MG63 (cell line): ENCODE data around the gene ATP5MK. TPM values are rescaled to one million over a fixed set of nuclear protein-coding genes. Genes with fewer than 3 reads are reported as not detected.
"Not testable (repeated sequence)": the region's sequence is repeated elsewhere in the genome, so short reads cannot be mapped to it uniquely, and the experiment has no call there.

ENCODE experiments used
- DNase-seq: peaks from one replicate; pipeline ENCODE4 v3.0.0-alpha.2; 2020
- H3K27me3 ChIP-seq: fragments of 250-450 bp; sonication (Bioruptor Pico); 2 replicates; pipeline ENCODE4 v1.5.1; 2020; ENCODE audit warnings: mild to moderate bottlenecking, moderate library complexity
- H3K36me3 ChIP-seq: fragments of 250-450 bp; sonication (Bioruptor Pico); 2 replicates; pipeline ENCODE4 v1.5.1; 2020; ENCODE audit warnings: mild to moderate bottlenecking, moderate library complexity
- H3K4me3 ChIP-seq: fragments of 250-450 bp; sonication (Bioruptor Pico); 2 replicates; pipeline ENCODE4 v1.5.1; 2020; ENCODE audit warnings: mild to moderate bottlenecking, moderate library complexity
- H3K9me3 ChIP-seq: fragments of 250-450 bp; sonication (Bioruptor Pico); 2 replicates; pipeline ENCODE4 v1.5.1; 2020; ENCODE audit warnings: mild to moderate bottlenecking, moderate library complexity
- total RNA-seq: library from RNA; depleted of rRNA; stranded (reverse); fragments of >200 nt; shearing (Covaris generic); gene quantifications from 2 replicates; pipeline ENCODE4 v1.2.3, GENCODE V29; 2014; ENCODE audit warnings: low replicate concordance

The ATP5MK gene
- total RNA-seq, 1 experiment from 2014 or later, result 342 TPM

GRCh38 chr10:103417148-103417469 lies 20.8 kb upstream of the ATP5MK start:
- peaks cover 80% of the 10 kb centered on the region for H3K36me3 ChIP-seq
- H3K27me3 ChIP-seq, DNase-seq, H3K4me3 ChIP-seq, H3K9me3 ChIP-seq: not testable (repeated sequence)

GRCh38 chr10:103416436-103417147 lies 20.3 kb upstream of the ATP5MK start:
- no peaks in the 10 kb centered on the region for H3K9me3 ChIP-seq

GRCh38 chr10:103415581-103415980 lies 19.3 kb upstream of the ATP5MK start:
- peaks cover 87% of the 10 kb centered on the region for H3K36me3 ChIP-seq

More at GRCh38 chr10:103416436-103417147, 20.3 kb upstream of the ATP5MK start:
- Histone ChIP-seq H3K27me3 (no peaks in the 10 kb centered on the region), H3K4me3 (no peak overlapping the region), H3K36me3 (peaks cover 84% of the 10 kb centered on the region)
- peak; percentile 11 for DNase-seq

GRCh38 chr10:103413564-103413963 lies 17.3 kb upstream of the ATP5MK start:
- H3K9me3 ChIP-seq, result no peaks in the 10 kb centered on the region
- no peaks in the 10 kb centered on the region for H3K27me3 ChIP-seq
- peaks cover 90% of the 10 kb centered on the region for H3K36me3 ChIP-seq
- no peak overlapping the region for H3K4me3 ChIP-seq
- DNase-seq, result no peak

More at GRCh38 chr10:103415581-103415980, 19.3 kb upstream of the ATP5MK start:
- Histone ChIP-seq H3K9me3 (no peaks in the 10 kb centered on the region), H3K27me3 (no peaks in the 10 kb centered on the region), H3K4me3 (no peak overlapping the region)
- DNase-seq, result no peak

- Histone ChIP-seq H3K27me3 (no peaks in the 10 kb centered on the region), H3K4me3 (peak overlapping the region; percentile 91), H3K9me3 (no peaks in the 10 kb centered on the region), H3K36me3 (peaks cover 70% of the 10 kb centered on the region)
- no peak for DNase-seq
These were observed 1.0 kb upstream of the ATP5MK start for GRCh38 chr10:103397191-103397825.

GRCh38 chr10:103396789-103397087 lies 463 bp upstream of the ATP5MK start:
- H3K36me3 ChIP-seq, result peaks cover 70% of the 10 kb centered on the region

GRCh38 chr10:103395754-103396066 lies 565 bp downstream of the ATP5MK start:
- peak; percentile 7 for DNase-seq
- Histone ChIP-seq H3K36me3 (peaks cover 71% of the 10 kb centered on the region), H3K4me3 (peak overlapping the region; percentile 91), H3K9me3 (no peaks in the 10 kb centered on the region), H3K27me3 (no peaks in the 10 kb centered on the region)

More at GRCh38 chr10:103396789-103397087, 463 bp upstream of the ATP5MK start:
- DNase-seq, result no peak
- H3K4me3 ChIP-seq, result peak overlapping the region; percentile 91
- no peaks in the 10 kb centered on the region for H3K27me3 ChIP-seq
- H3K9me3 ChIP-seq, result no peaks in the 10 kb centered on the region

GRCh38 chr10:103394180-103394579 lies 2.1 kb downstream of the ATP5MK start:
- H3K4me3 ChIP-seq, result no peak overlapping the region
- H3K9me3 ChIP-seq, result no peaks in the 10 kb centered on the region
- no peak for DNase-seq
- H3K27me3 ChIP-seq, result no peaks in the 10 kb centered on the region
- peaks cover 74% of the 10 kb centered on the region for H3K36me3 ChIP-seq

- H3K4me3 ChIP-seq, result no peak overlapping the region
- DNase-seq, result no peak
- H3K27me3 ChIP-seq, result no peaks in the 10 kb centered on the region
- no peaks in the 10 kb centered on the region for H3K9me3 ChIP-seq
- H3K36me3 ChIP-seq, result peaks cover 26% of the 10 kb centered on the region
These were observed 13.5 kb downstream of the ATP5MK start for GRCh38 chr10:103382769-103383168.

- no peaks in the 10 kb centered on the region for H3K9me3 ChIP-seq
- H3K27me3 ChIP-seq, result no peaks in the 10 kb centered on the region
These were observed 22.0 kb downstream of the ATP5MK start for GRCh38 chr10:103374263-103374662.

GRCh38 chr10:103373544-103373943 lies 22.7 kb downstream of the ATP5MK start:
- no peaks in the 10 kb centered on the region for H3K9me3 ChIP-seq
- DNase-seq, result no peak

More at GRCh38 chr10:103374263-103374662, 22.0 kb downstream of the ATP5MK start:
- Histone ChIP-seq H3K4me3 (no peak overlapping the region), H3K36me3 (peaks cover 17% of the 10 kb centered on the region)
- DNase-seq, result no peak

GRCh38 chr10:103367782-103368518 lies 28.3 kb downstream of the ATP5MK start, which contains the start of gene TAF5:
Gene TAF5 (plus strand): TSS chr10:103367976. CDS start chr10:103367990, 14 bp downstream.
- Histone ChIP-seq H3K27me3 (no peaks in the 10 kb centered on the region), H3K4me3 (peak within 1 kb of the TSS; percentile 75), H3K9me3 (no peaks in the 10 kb centered on the region), H3K36me3 (no peaks in the 10 kb centered on the region; the same call in 1 of the 2 replicates)
- DNase-seq, result peak; percentile 91

More at GRCh38 chr10:103373544-103373943, 22.7 kb downstream of the ATP5MK start:
- Histone ChIP-seq H3K4me3 (no peak overlapping the region), H3K27me3 (no peaks in the 10 kb centered on the region), H3K36me3 (peaks cover 13% of the 10 kb centered on the region)

- Histone ChIP-seq H3K4me3 (peak overlapping the region; percentile 75), H3K36me3 (no peaks in the 10 kb centered on the region; the same call in 1 of the 2 replicates), H3K9me3 (no peaks in the 10 kb centered on the region), H3K27me3 (no peaks in the 10 kb centered on the region)
- peak; percentile 9 for DNase-seq
These were observed 28.9 kb downstream of the ATP5MK start for GRCh38 chr10:103367379-103367781.

- not testable (repeated sequence) for H3K36me3 ChIP-seq, H3K9me3 ChIP-seq, H3K27me3 ChIP-seq, H3K4me3 ChIP-seq
- DNase-seq, result peak; percentile 38
These were observed 35.5 kb downstream of the ATP5MK start for GRCh38 chr10:103360791-103361190.

GRCh38 chr10:103359493-103359892 lies 36.8 kb downstream of the ATP5MK start:
- not testable (repeated sequence) for H3K27me3 ChIP-seq, H3K4me3 ChIP-seq, DNase-seq, H3K9me3 ChIP-seq, H3K36me3 ChIP-seq

- Histone ChIP-seq H3K4me3 (no peak overlapping the region), H3K27me3 (no peaks in the 10 kb centered on the region), H3K9me3 (no peaks in the 10 kb centered on the region), H3K36me3 (no peaks in the 10 kb centered on the region)
- no peak for DNase-seq
These were observed 40.2 kb downstream of the ATP5MK start for GRCh38 chr10:103355906-103356599.

GRCh38 chr10:103354567-103354966 lies 41.7 kb downstream of the ATP5MK start:
- H3K9me3 ChIP-seq, DNase-seq, H3K36me3 ChIP-seq, H3K4me3 ChIP-seq, H3K27me3 ChIP-seq: not testable (repeated sequence)
